Cardiac fibroblast (primary cell): ENCODE measurements around the gene CDKAL1.

Source experiments
- DNase-seq, 2 donors: peaks; one replicate each; pipeline versions ENCODE4 v3.0.0 to v3.0.0-alpha.2; 2010; ENCODE audit warnings: low read depth in 2 of 2
- H3K4me3 ChIP-seq, 2 donors: replicated peaks in 1 of 2; 1 replicate in 1 of 2; 2 replicates in 1 of 2; pipeline ENCODE4 v1.5.1; 2011; ENCODE audit warnings: low read depth in 2 of 2, low read length in 2 of 2, mild to moderate bottlenecking in 2 of 2, moderate library complexity in 1 of 2
- TF ChIP-seq, protein P1 (sequence below): IDR thresholded peaks from one replicate; pipeline ENCODE4 v1.5.1; 2011; ENCODE audit warnings: low read depth, mild to moderate bottlenecking, low read length, inconsistent platforms

CDKAL1 gene

DNA sequence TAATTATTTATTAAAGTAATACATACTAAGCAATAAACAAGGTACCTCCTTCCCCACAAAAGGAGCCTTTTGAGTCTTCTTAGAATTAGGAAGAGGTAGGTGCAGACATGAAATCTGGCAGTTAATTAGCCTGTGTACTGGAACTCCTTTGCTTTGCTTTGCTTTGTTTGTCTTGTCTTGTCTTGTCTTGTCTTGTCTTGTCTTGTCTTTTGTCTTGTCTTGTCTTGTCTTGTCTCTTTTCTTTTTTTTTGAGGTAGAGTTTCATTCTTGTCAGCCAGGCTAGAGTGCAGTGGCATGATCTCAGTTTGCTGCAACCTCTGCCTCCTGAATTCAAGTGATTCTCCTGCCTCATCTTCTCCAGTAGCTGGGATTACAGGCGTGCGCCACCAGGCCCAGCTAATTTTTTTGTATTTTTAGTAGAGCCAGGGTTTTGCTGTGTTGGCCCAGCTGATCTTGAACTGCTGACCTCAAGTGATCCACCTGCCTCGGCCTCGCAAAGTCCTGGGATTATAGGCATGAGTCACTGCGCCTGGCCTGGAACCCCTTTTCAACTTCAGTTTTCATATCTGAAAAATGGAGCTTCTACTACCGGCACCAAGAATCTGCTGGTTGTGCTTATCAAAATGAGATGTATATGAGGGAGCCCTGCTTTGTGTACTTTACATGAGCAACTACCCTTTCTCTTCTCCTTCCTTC, 301.2 kb downstream of the CDKAL1 start:
- no peak overlapping the region for H3K4me3 ChIP-seq
- TF ChIP-seq, protein P1, sequence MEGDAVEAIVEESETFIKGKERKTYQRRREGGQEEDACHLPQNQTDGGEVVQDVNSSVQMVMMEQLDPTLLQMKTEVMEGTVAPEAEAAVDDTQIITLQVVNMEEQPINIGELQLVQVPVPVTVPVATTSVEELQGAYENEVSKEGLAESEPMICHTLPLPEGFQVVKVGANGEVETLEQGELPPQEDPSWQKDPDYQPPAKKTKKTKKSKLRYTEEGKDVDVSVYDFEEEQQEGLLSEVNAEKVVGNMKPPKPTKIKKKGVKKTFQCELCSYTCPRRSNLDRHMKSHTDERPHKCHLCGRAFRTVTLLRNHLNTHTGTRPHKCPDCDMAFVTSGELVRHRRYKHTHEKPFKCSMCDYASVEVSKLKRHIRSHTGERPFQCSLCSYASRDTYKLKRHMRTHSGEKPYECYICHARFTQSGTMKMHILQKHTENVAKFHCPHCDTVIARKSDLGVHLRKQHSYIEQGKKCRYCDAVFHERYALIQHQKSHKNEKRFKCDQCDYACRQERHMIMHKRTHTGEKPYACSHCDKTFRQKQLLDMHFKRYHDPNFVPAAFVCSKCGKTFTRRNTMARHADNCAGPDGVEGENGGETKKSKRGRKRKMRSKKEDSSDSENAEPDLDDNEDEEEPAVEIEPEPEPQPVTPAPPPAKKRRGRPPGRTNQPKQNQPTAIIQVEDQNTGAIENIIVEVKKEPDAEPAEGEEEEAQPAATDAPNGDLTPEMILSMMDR: no peak
- DNase-seq: no peak

DNA sequence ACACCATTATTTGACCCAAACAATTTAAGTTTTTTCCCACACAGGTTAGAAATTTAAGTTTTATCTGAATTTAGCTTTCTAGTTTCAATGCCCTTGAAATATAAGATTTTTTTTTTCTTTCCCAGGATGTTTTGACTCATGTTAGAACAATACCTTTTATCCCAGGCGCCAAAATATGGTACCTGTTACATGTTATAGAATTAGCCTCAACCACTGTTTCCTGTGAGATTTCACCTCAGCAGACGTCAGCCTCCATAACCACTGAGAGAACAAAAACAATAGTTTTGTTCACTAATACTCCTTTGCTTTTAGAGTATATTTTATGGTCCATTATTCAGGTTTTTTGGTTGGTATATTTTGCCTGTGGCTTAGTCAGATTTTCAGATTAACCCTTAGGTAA, 302.9 kb downstream of the CDKAL1 start:
- TF ChIP-seq, protein P1: no peak

DNA sequence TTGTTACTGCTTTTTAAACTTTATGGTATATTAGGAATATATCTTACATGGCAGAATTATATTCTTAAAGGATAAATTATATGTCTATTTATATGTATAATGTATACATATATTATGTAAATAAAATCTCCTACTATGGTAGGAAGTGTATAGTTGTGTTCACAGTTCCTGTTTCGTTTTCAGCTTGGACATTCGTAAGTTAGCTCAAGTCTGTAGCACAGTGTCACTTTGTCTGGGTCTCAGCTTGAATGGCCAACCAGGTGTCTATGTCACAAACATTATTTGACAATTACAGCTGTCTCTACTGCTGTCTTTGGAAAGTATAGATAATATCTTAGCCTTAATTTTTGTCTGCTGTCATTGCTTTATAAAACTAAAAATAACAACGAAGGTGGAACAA, 303.9 kb downstream of the CDKAL1 start:
- TF ChIP-seq, protein P1: no peak

More for the DNA sequence above, 302.9 kb downstream of the CDKAL1 start:
- H3K4me3 ChIP-seq: no peak overlapping the region
- DNase-seq: no peak

DNA sequence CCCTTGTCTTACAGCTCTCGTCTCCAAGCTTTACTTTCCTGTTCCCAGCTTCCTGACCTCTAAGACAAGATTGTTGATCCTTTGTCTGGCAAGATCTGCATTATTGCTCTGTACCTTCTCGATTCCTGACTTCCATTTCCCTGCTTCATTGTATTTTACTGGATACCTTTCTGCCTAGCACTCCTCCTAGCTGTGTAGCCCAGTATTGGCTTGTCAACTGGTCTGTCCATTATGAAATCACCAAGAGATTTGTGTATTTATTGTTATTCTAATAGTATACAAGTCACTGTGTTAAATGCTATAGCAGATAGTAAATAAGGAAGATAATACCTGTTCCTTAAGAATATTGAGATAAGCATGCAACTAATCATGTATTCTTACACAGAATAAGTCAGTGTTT, 305.4 kb downstream of the CDKAL1 start:
- no peak for DNase-seq
- TF ChIP-seq, protein P1: peak; percentile 8
- H3K4me3 ChIP-seq: no peak overlapping the region

More for the DNA sequence above, 303.9 kb downstream of the CDKAL1 start:
- no peak overlapping the region for H3K4me3 ChIP-seq
- DNase-seq: no peak

DNA sequence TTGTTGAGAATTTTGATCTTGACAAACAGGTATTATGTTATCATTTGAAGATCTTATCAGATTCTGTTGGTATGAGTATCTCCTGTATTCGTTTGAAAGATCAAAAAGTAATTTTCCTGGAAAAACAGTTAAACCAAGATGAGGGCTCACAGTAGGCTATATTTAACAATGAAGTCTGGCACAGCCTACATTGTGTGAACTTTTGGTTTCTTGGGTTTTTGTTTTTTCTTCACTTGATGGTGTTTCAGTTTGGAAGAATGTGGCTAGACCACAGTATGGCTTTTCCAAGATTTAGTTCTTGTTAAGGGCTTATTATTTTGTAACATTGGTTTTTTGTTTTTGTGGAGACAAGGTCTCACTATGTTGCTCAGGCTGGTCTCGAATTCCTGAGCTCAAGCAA, 306.4 kb downstream of the CDKAL1 start:
- TF ChIP-seq, protein P1: no peak
- peak; percentile 56 for DNase-seq
- H3K4me3 ChIP-seq: no peak overlapping the region

DNA sequence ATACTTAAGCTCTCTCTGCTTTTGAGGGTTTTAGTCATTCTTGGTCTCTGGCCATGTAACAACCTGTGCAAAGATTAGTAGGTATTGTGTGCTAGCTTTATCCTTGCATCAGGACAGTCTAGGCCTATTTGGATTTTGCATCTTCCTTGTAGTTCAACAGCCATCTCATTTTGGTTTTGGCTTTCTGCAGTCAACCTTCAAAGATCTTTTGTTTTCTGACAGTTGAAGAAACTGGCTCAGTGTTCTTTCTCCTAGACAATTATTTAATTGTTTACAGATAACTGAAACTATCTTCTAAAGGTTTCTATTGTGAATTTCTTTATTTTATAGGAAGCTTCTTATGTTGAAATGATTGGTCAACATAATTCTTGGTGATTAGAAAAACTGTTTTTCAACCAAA, 307.5 kb downstream of the CDKAL1 start:
- no peak for DNase-seq
- TF ChIP-seq, protein P1: no peak
- no peak overlapping the region for H3K4me3 ChIP-seq

DNA sequence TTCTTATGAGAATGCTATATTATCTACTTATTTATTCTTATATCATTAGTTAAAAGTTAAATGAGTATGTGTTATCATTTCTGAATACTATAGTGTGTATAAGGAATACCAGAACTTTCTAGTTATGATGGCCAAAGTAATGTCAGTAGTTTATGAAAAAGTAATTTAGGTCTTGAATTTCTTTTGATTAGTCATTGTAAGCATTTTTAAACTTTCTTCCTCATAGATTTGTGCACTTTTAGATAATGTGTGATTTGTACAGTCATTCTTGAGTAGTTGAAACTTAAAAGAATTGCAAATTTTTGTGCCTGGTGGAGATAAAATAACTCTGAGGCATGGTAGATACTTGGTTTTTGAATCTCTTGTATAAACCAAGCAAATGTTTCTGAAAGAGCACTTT, 311.3 kb downstream of the CDKAL1 start:
- TF ChIP-seq, protein P1: no peak
- no peak overlapping the region for H3K4me3 ChIP-seq
- no peak for DNase-seq
